Stimulated activated CD4-positive, alpha-beta T cell treated with anti-CD3 and anti-CD28 coated beads, Interleukin-15, amount 100 ng/mL, for 48 hours (primary cell): ENCODE data around the gene ATAD2B.

ENCODE experiments used
- DNase-seq, 2 donors: peaks; one replicate each; pipeline ENCODE4 v3.0.0-alpha.2; 2020; ENCODE audit warnings: low read depth in 2 of 2

ATAD2B gene

GRCh38 chr2:23703037-23703582 lies 223.8 kb downstream of the ATAD2B start:
- DNase-seq: no peak

- no peak for DNase-seq
These were observed 226.3 kb downstream of the ATAD2B start for GRCh38 chr2:23700627-23701026.

- no peak for DNase-seq
These were observed 227.4 kb downstream of the ATAD2B start for GRCh38 chr2:23699580-23699925.

GRCh38 chr2:23698721-23699579 lies 228.0 kb downstream of the ATAD2B start:
- DNase-seq: no peak
